H9 (cell line): ENCODE results near the gene MARCHF10. TPM values are rescaled to one million over a fixed set of nuclear protein-coding genes. Genes with fewer than 3 reads are reported as not detected.

ENCODE experiments used
- DNase-seq: peaks from one replicate; pipeline ENCODE4 v3.0.0-alpha.2; 2017
- H2AFZ ChIP-seq: one replicate; pipeline ENCODE4 v1.6.1; 2013; ENCODE audit warnings: mild to moderate bottlenecking, low read length, control low read depth, moderate library complexity
- H2AK5ac ChIP-seq: 2 replicates; pipeline ENCODE4 v1.6.1; 2013; ENCODE audit warnings: low read length, control low read depth, mixed read lengths; ENCODE audit not compliant: insufficient read length
- H2BK120ac ChIP-seq: one replicate; pipeline ENCODE4 v1.6.1; 2013; ENCODE audit warnings: low read depth, mild to moderate bottlenecking, low read length, control low read depth, inconsistent platforms; ENCODE audit not compliant: poor library complexity, severe bottlenecking
- H2BK12ac ChIP-seq: 2 replicates; pipeline ENCODE4 v1.6.1; 2013; ENCODE audit warnings: low read length, control low read depth, mixed read lengths, low read depth; ENCODE audit not compliant: insufficient read length
- H2BK15ac ChIP-seq: 2 replicates; pipeline ENCODE4 v1.6.1; 2013; ENCODE audit warnings: low read depth, low read length, control low read depth
- H2BK20ac ChIP-seq: one replicate; pipeline ENCODE4 v1.6.1; 2013; ENCODE audit warnings: low read depth, mild to moderate bottlenecking, low read length, control low read depth, inconsistent platforms; ENCODE audit not compliant: poor library complexity, severe bottlenecking
- H2BK5ac ChIP-seq: 2 replicates; pipeline ENCODE4 v1.6.1; 2013; ENCODE audit warnings: low read length, control low read depth, mixed read lengths; ENCODE audit not compliant: insufficient read length
- H3K14ac ChIP-seq: 2 replicates; pipeline ENCODE4 v1.6.1; 2013; ENCODE audit warnings: low read length, control low read depth; ENCODE audit not compliant: insufficient read depth
- H3K18ac ChIP-seq: 2 replicates; pipeline ENCODE4 v1.6.1; 2013; ENCODE audit warnings: low read depth, mild to moderate bottlenecking, mixed read lengths, low read length, control low read depth; ENCODE audit not compliant: insufficient read length
- H3K23ac ChIP-seq: 2 replicates; pipeline ENCODE4 v1.6.1; 2013; ENCODE audit warnings: low read length, control low read depth, mixed read lengths, low read depth; ENCODE audit not compliant: insufficient read length
- H3K23me2 ChIP-seq: 2 replicates; pipeline ENCODE4 v1.6.1; 2013; ENCODE audit warnings: low read depth, mild to moderate bottlenecking, mixed read lengths, low read length, control low read depth; ENCODE audit not compliant: insufficient read length, poor library complexity, severe bottlenecking
- H3K27ac ChIP-seq: 2 replicates; pipeline ENCODE4 v1.5.1; 2013; ENCODE audit warnings: low read length, control low read depth, mixed read lengths, low read depth; ENCODE audit not compliant: insufficient read length
- H3K27me3 ChIP-seq: 2 replicates; pipeline ENCODE4 v1.6.1; 2013; ENCODE audit warnings: low read length, control low read depth, inconsistent platforms; ENCODE audit not compliant: insufficient read depth
- H3K4ac ChIP-seq: 2 replicates; pipeline ENCODE4 v1.6.1; 2013; ENCODE audit warnings: low read depth, mild to moderate bottlenecking, control low read depth, inconsistent platforms, low read length, moderate library complexity
- H3K4me1 ChIP-seq: 2 replicates; pipeline ENCODE4 v1.6.1; 2013; ENCODE audit warnings: low read length, control low read depth, inconsistent platforms; ENCODE audit not compliant: insufficient read depth
- H3K4me2 ChIP-seq: 2 replicates; pipeline ENCODE4 v1.6.1; 2013; ENCODE audit warnings: low read length, control low read depth, mixed read lengths; ENCODE audit not compliant: insufficient read length, insufficient read depth
- H3K56ac ChIP-seq: 2 replicates; pipeline ENCODE4 v1.6.1; 2013; ENCODE audit warnings: low read depth, mild to moderate bottlenecking, mixed read lengths, low read length, control low read depth; ENCODE audit not compliant: insufficient read length
- H3K79me1 ChIP-seq: 2 replicates; pipeline ENCODE4 v1.6.1; 2013; ENCODE audit warnings: low read depth, mild to moderate bottlenecking, moderate library complexity, low read length, control low read depth, inconsistent platforms; ENCODE audit not compliant: insufficient read depth, poor library complexity, severe bottlenecking
- H3K79me2 ChIP-seq: 2 replicates; pipeline ENCODE4 v1.6.1; 2013; ENCODE audit warnings: low read length, control low read depth, inconsistent platforms; ENCODE audit not compliant: insufficient read depth
- H3K9ac ChIP-seq: 2 replicates; pipeline ENCODE4 v1.6.1; 2013; ENCODE audit warnings: low read length, control low read depth, mixed read lengths; ENCODE audit not compliant: insufficient read length; ENCODE audit errors: extremely low read depth
- H3K9me3 ChIP-seq: one replicate; pipeline ENCODE4 v1.6.1; 2013; ENCODE audit warnings: low read depth, low read length, inconsistent platforms; ENCODE audit not compliant: control insufficient read depth
- H3T11ph ChIP-seq: one replicate; pipeline ENCODE4 v1.6.1; 2013; ENCODE audit warnings: mild to moderate bottlenecking, low read length, control low read depth, inconsistent platforms
- H4K20me1 ChIP-seq: one replicate; pipeline ENCODE4 v1.6.1; 2013; ENCODE audit not compliant: control insufficient read depth, insufficient read length, insufficient read depth
- H4K5ac ChIP-seq: 2 replicates; pipeline ENCODE4 v1.6.1; 2013; ENCODE audit warnings: low read depth, mild to moderate bottlenecking, mixed read lengths, low read length, control low read depth; ENCODE audit not compliant: insufficient read length
- H4K8ac ChIP-seq: replicated peaks from 2 replicates; pipeline ENCODE4 v1.6.1; 2013; ENCODE audit warnings: low read length, control low read depth, mixed read lengths, low read depth; ENCODE audit not compliant: insufficient read length
- H4K91ac ChIP-seq: 2 replicates; pipeline ENCODE4 v1.6.1; 2013; ENCODE audit warnings: low read depth, mild to moderate bottlenecking, moderate library complexity, mixed read lengths, low read length, control low read depth; ENCODE audit not compliant: insufficient read length
- H3K27ac Mint-ChIP-seq, 3 experiments: 2 replicates in 2 of 3; 3 replicates in 1 of 3; pipeline ENCODE4 v1.8.0; 2020 to 2021; ENCODE audit warnings: mixed read lengths in 3 of 3, mild to moderate bottlenecking in 1 of 3, moderate library complexity in 1 of 3
- H3K27me3 Mint-ChIP-seq: 2 replicates; pipeline ENCODE4 v1.8.0; 2021; ENCODE audit warnings: low read depth, mild to moderate bottlenecking, moderate library complexity, mixed read lengths
- H3K36me3 Mint-ChIP-seq, 3 experiments: 2 replicates in 2 of 3; 3 replicates in 1 of 3; pipeline ENCODE4 v1.8.0; 2020 to 2021; ENCODE audit warnings: low read depth in 3 of 3, mixed read lengths in 3 of 3; ENCODE audit not compliant: insufficient read depth in 1 of 3
- H3K4me1 Mint-ChIP-seq, 2 experiments: 2 replicates each; pipeline ENCODE4 v1.8.0; 2020; ENCODE audit warnings: mixed read lengths in 2 of 2
- H3K4me3 Mint-ChIP-seq, 2 experiments: 2 replicates in 1 of 2; 3 replicates in 1 of 2; pipeline ENCODE4 v1.8.0; 2020 to 2021; ENCODE audit warnings: mild to moderate bottlenecking in 2 of 2, mixed read lengths in 2 of 2, moderate library complexity in 1 of 2
- H3K9me3 Mint-ChIP-seq, 2 experiments: 2 replicates in 1 of 2; 3 replicates in 1 of 2; pipeline ENCODE4 v1.8.0; 2020; ENCODE audit warnings: mild to moderate bottlenecking in 2 of 2, mixed read lengths in 2 of 2, moderate library complexity in 1 of 2
- WGBS: extraction: QIAGEN DNeasy Blood & Tissue Kit; methylation state at CpG from one replicate; pipeline ENCODE4 v1.1.7; 2013; ENCODE audit warnings: missing lambda C conversion rate, low lambda C conversion rate, mixed read lengths; ENCODE audit not compliant: insufficient read length; ENCODE audit errors: extremely low coverage; 5-methylcytosine and 5-hydroxymethylcytosine counted together
- total RNA-seq: library from RNA; stranded (reverse); gene quantifications from 2 replicates; pipeline ENCODE4 v1.2.1, GENCODE V29; 2021
- TF ChIP-seq, protein P1 (sequence below): fragments of 200-600 bp; sonication (generic); conservative IDR thresholded peaks from 3 replicates; pipeline ENCODE4 v1.8.0; 2021; ENCODE audit warnings: antibody characterized with exemption, mild to moderate bottlenecking

MARCHF10 gene
- total RNA-seq, 1 experiment from 2014 or later, result not detected

DNA sequence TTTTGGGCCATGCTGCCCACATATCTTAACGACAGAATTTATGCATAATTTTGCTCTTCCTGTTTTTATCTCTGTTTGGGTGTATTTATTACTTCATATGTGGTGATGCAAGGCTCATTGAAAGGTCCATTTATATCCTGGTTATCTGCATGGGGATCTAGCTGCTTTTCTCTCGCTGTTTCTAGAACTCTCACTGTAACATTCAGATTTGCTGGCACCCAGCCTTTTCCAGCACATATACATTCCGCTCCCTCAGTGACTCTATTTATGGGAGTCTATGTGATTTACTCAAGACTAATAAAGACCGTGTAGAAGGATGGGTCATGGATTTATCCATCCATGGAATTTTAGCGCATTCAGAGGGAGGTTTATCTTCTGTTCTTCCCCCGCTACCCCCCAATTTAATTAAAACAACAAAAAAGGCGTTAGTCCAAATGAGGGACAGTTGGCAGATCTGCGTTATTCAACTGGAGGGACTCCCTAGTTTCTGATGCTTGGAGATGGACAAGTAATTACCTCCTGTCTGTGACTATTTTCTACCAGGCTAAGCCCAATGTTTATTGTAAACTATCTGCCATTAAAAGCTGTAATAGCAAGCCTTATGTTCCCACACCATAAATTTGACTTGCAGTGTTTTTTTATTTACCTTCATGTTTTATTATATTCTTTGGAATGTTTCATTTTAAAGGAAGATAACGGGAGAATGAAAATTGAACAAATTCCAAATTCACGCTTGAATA is 19.8 kb upstream of the MARCHF10 start:
- Mint-ChIP-seq H3K27me3 (no peaks in the 10 kb centered on the region), H3K4me1 (peaks cover 11 to 14% of the 10 kb centered on the region in 2 experiments), H3K36me3 (no peaks in the 10 kb centered on the region), H3K4me3 (no peak overlapping the region), H3K9me3 (no peaks in the 10 kb centered on the region), H3K27ac (no peak overlapping the region)
- no peak overlapping the region for H2BK5ac ChIP-seq
- H2BK12ac ChIP-seq, result no peak overlapping the region
- H2AK5ac ChIP-seq, result no peak overlapping the region
- no peak overlapping the region for H4K91ac ChIP-seq
- no peak overlapping the region for H3K23ac ChIP-seq
- no peaks in the 10 kb centered on the region for H3K79me1 ChIP-seq
- H3K79me2 ChIP-seq, result no peaks in the 10 kb centered on the region
- no peaks in the 10 kb centered on the region for H3K9me3 ChIP-seq
- no peaks in the 10 kb centered on the region for H3K23me2 ChIP-seq
- H3K9ac ChIP-seq, result no peak overlapping the region
- no peak overlapping the region for H3K14ac ChIP-seq
- no peaks in the 10 kb centered on the region for H3K27me3 ChIP-seq
- H3K27ac ChIP-seq, result no peak overlapping the region
- DNase-seq, result no peak
- no peak overlapping the region for H2AFZ ChIP-seq
- no peak overlapping the region for H4K5ac ChIP-seq
- H3K18ac ChIP-seq, result no peak overlapping the region
- no peak overlapping the region for H3K4me2 ChIP-seq
- H2BK15ac ChIP-seq, result no peak overlapping the region
- H3T11ph ChIP-seq, result no peak overlapping the region
- no peak overlapping the region for H3K56ac ChIP-seq
- no peak overlapping the region for H4K8ac ChIP-seq
- H2BK20ac ChIP-seq, result no peak overlapping the region
- H4K20me1 ChIP-seq, result no peaks in the 10 kb centered on the region
- peaks cover 5% of the 10 kb centered on the region for H3K4me1 ChIP-seq
- no peak overlapping the region for H2BK120ac ChIP-seq
- TF ChIP-seq, protein P1, sequence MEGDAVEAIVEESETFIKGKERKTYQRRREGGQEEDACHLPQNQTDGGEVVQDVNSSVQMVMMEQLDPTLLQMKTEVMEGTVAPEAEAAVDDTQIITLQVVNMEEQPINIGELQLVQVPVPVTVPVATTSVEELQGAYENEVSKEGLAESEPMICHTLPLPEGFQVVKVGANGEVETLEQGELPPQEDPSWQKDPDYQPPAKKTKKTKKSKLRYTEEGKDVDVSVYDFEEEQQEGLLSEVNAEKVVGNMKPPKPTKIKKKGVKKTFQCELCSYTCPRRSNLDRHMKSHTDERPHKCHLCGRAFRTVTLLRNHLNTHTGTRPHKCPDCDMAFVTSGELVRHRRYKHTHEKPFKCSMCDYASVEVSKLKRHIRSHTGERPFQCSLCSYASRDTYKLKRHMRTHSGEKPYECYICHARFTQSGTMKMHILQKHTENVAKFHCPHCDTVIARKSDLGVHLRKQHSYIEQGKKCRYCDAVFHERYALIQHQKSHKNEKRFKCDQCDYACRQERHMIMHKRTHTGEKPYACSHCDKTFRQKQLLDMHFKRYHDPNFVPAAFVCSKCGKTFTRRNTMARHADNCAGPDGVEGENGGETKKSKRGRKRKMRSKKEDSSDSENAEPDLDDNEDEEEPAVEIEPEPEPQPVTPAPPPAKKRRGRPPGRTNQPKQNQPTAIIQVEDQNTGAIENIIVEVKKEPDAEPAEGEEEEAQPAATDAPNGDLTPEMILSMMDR, result no peak
- no CpG with 5 or more reads among the region's 10 CpGs for WGBS
- H3K4ac ChIP-seq, result no peak overlapping the region
